ENCODE data around the gene SLC25A13. TPM values are rescaled to one million over a fixed set of nuclear protein-coding genes. Genes with fewer than 3 reads are reported as not detected.

The SLC25A13 gene
- total and polyA plus RNA-seq, 2 of the 8 experiments (the other 6 are each of a cell fraction or from before 2014, with no cell fraction given) = 30.8 to 85.4 TPM

DNA sequence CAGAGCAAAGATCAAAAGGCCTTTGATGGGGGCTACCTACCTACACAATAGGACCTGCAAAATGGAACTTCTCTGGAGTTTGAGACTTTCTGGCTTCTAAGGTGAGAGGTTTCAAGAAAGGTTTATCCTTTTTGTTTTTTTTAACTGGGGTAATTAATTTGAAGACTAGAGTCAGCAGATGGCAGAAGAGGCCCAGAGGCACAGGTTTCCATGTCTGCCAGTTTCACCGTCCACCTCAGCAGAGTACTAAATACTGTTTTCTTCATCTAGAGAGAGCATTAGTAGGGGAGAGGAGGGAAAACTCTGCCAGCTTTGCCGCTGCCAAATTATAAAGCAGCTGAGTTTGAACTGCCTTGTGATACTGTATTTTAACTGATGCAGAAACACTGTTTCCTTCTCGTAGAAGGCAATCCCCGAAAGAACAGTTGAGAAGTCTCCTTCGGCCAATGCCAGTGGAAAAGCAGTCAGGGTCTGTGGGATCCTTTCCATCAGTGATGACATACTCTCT, 138.7 kb downstream of the SLC25A13 start:
- Histone ChIP-seq H3K18ac (ENCODE audit: extremely low read depth, low read length) (no peak overlapping the region), H2BK20ac (ENCODE audit: low read length) (no peak overlapping the region), H2AFZ (ENCODE audit: low read length) (no peak overlapping the region), H2BK5ac (ENCODE audit: low read depth, low read length) (no peak overlapping the region), H2BK15ac (ENCODE audit: low read length) (no peak overlapping the region), H3K14ac (ENCODE audit: insufficient read length) (no peak overlapping the region), H4K8ac (ENCODE audit: extremely low read depth, insufficient read depth, low read length) (no peak overlapping the region), H2BK120ac (replicated peaks; ENCODE audit: low read depth, low read length) (no peak overlapping the region), H2AK5ac (ENCODE audit: low read depth, low read length) (no peak overlapping the region), H4K20me1 (replicated peaks in 1 of 2; ENCODE audit: control insufficient read depth in 1 of 2, insufficient read depth in 2 of 2, low read length in 2 of 2) (peaks cover 0 to 5% of the 10 kb centered on the region in 2 experiments), H3K4me2 (ENCODE audit: insufficient read depth in 1 of 2, low read depth in 2 of 2, low read length in 2 of 2) (no peak overlapping the region), H2BK12ac (ENCODE audit: low read depth, low read length) (no peak overlapping the region), H3K23me2 (ENCODE audit: low read depth, low read length) (no peaks in the 10 kb centered on the region), H4K5ac (ENCODE audit: insufficient read length, low read depth, low read length) (no peak overlapping the region), H3K79me2 (ENCODE audit: control insufficient read depth in 1 of 2, insufficient read depth in 2 of 2, low read length in 2 of 2) (no peaks in the 10 kb centered on the region), H3K4me1 (replicated peaks in 1 of 4; ENCODE audit: control insufficient read depth in 3 of 4, insufficient read depth in 4 of 4, low read length in 3 of 4) (peaks cover 0 to 8% (median 5%) of the 10 kb centered on the region in 4 experiments; a peak in 3 of 7 replicates), H3K9me3 (ENCODE audit: insufficient read depth in 2 of 2, low read depth in 1 of 2, low read length in 1 of 2) (no peaks in the 10 kb centered on the region), H4K91ac (replicated peaks; ENCODE audit: insufficient read length, low read length) (no peak overlapping the region), H3K23ac (ENCODE audit: insufficient read length) (no peak overlapping the region), H3K9ac (replicated peaks in 1 of 4; ENCODE audit: extremely low read depth in 1 of 4, low read depth in 3 of 4, low read length in 3 of 4) (no peak overlapping the region), H3K27me3 (replicated peaks in 1 of 4; ENCODE audit: control insufficient read depth in 3 of 4, extremely low read depth in 1 of 4, insufficient read depth in 3 of 4, low read length in 3 of 4) (no peaks in the 10 kb centered on the region), H3K4ac (replicated peaks; ENCODE audit: insufficient read length, low read depth, low read length) (no peak overlapping the region), H3K4me3 (ENCODE audit: extremely low read depth in 1 of 4, insufficient read depth in 2 of 4, low read depth in 3 of 4, low read length in 4 of 4) (no peak overlapping the region), H3K27ac (ENCODE audit: low read depth, low read length) (no peak overlapping the region), H3K36me3 (ENCODE audit: control insufficient read depth in 2 of 4, insufficient read depth in 4 of 4, low read length in 3 of 4) (peaks cover 0 to 16% (median 6%) of the 10 kb centered on the region in 4 experiments; a peak in 5 of 8 replicates), H3K79me1 (ENCODE audit: low read depth, low read length) (no peaks in the 10 kb centered on the region), H3K56ac (replicated peaks; ENCODE audit: insufficient read length, low read depth, low read length) (no peak overlapping the region)
- FAIRE-seq (no peak), DNase-seq (ENCODE audit: low read depth in 1 of 2, low spot score in 2 of 2) (no peak)
- POLR2A ChIA-PET (ENCODE audit: partially characterized antibody) = no interaction called here
- WGBS, 2 experiments (ENCODE audit: extremely low coverage in 1 of 2, insufficient coverage in 1 of 2, insufficient read length in 1 of 2, insufficient replicate concordance in 2 of 2, low coverage in 1 of 2, low lambda C conversion rate in 2 of 2, missing lambda C conversion rate in 1 of 2) = 90% methylated on average over 5 of the region's 5 CpGs; no CpG with 5 or more reads in 1 of the 2 experiments
- TF ChIP-seq RAD21 (IDR thresholded peaks at IDR 0.05 in 1 of 2, conservative IDR thresholded peaks at IDR 0.05 in 1 of 2; ENCODE audit: low read depth in 2 of 2, low read length in 2 of 2) (peak; percentile 12 to 32; a peak in 3 of 4 replicates), RBBP5 (IDR thresholded peaks at IDR 0.05; ENCODE audit: borderline replicate concordance, low read depth, low read length) (no peak)
- CTCF ChIA-PET (ENCODE audit: partially characterized antibody) = no interaction called here

Data from H1 (cell line).